ENCODE measurements around the gene TCEA3.

GRCh38 chr1:23389837-23390321, 34.7 kb downstream of the TCEA3 start:
- TF ChIP-seq, protein P1, sequence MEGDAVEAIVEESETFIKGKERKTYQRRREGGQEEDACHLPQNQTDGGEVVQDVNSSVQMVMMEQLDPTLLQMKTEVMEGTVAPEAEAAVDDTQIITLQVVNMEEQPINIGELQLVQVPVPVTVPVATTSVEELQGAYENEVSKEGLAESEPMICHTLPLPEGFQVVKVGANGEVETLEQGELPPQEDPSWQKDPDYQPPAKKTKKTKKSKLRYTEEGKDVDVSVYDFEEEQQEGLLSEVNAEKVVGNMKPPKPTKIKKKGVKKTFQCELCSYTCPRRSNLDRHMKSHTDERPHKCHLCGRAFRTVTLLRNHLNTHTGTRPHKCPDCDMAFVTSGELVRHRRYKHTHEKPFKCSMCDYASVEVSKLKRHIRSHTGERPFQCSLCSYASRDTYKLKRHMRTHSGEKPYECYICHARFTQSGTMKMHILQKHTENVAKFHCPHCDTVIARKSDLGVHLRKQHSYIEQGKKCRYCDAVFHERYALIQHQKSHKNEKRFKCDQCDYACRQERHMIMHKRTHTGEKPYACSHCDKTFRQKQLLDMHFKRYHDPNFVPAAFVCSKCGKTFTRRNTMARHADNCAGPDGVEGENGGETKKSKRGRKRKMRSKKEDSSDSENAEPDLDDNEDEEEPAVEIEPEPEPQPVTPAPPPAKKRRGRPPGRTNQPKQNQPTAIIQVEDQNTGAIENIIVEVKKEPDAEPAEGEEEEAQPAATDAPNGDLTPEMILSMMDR (IDR thresholded peaks at IDR 0.05): no peak
- no peak for TF ChIP-seq POLR2A (IDR thresholded peaks at IDR 0.05)
